ENCODE measurements around the gene TAS2R41. TPM values are rescaled to one million over a fixed set of nuclear protein-coding genes. Genes with fewer than 3 reads are reported as not detected.

Gene TAS2R41
- total RNA-seq, 1 donor from 2014 or later, result not detected

- Mint-ChIP-seq H3K27me3 (no peaks in the 10 kb centered on the region), H3K9me3 (no peaks in the 10 kb centered on the region), H3K4me3 (no peak overlapping the region), H3K36me3 (no peaks in the 10 kb centered on the region), H3K4me1 (ENCODE audit: unreplicated experiment) (peaks cover 4% of the 10 kb centered on the region), H3K27ac (no peak overlapping the region)
- DNase-seq (ENCODE audit: extremely low spot score, unreplicated experiment), result no peak
- TF ChIP-seq CTCF (conservative IDR thresholded peaks at IDR 0.05), result no peak
Observed at GRCh38 chr7:143494622-143495021, 16.9 kb downstream of the TAS2R41 start.

DNA sequence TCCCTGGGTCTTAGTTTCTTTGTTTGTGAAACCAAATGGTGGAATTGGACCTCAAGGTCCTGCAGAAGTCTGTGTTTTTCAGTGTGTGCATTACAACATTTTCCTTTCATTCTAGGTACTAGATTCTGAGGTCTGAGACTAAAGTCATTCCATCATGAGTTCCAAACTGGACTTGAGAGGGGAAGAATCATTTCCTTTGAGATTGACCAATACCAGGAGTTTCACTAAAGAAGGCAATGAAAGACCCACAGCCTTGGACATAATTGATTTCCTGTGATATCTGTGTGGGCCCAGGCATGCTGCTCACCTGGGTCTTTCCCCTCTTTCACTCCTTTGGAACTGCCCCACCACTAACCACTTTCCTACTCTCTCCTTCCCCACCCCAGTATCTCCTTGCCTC is 18.2 kb downstream of the TAS2R41 start:
- Mint-ChIP-seq H3K9me3 (no peaks in the 10 kb centered on the region), H3K4me1 (ENCODE audit: unreplicated experiment) (peaks cover 4% of the 10 kb centered on the region), H3K27ac (no peak overlapping the region), H3K36me3 (no peaks in the 10 kb centered on the region), H3K4me3 (no peak overlapping the region), H3K27me3 (no peaks in the 10 kb centered on the region)
- TF ChIP-seq CTCF (conservative IDR thresholded peaks at IDR 0.05), result no peak
- DNase-seq (ENCODE audit: extremely low spot score, unreplicated experiment), result no peak

DNA sequence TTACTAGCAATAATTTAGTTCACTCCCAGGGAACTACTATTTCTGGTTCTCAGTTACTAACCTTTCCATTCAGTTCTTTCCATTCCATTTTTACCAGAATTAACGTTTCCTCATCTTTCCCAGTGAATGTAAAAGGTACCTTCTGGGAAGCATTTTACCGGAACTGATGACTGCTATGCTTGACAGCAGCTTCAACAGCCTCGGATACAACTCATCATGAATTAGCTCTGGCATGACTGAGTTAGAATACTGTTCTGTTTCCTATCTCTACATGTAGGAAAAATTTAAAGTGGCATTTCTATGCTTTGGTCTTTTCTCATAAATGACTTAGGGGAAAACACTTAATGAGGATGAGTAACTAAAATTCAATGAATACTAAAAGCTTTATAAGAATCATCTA is 18.6 kb downstream of the TAS2R41 start:
- Mint-ChIP-seq H3K4me3 (no peak overlapping the region), H3K9me3 (no peaks in the 10 kb centered on the region), H3K4me1 (ENCODE audit: unreplicated experiment) (peaks cover 4% of the 10 kb centered on the region), H3K27ac (no peak overlapping the region), H3K36me3 (no peaks in the 10 kb centered on the region), H3K27me3 (no peaks in the 10 kb centered on the region)
- TF ChIP-seq CTCF (conservative IDR thresholded peaks at IDR 0.05), result no peak
- DNase-seq (ENCODE audit: extremely low spot score, unreplicated experiment), result no peak

DNA sequence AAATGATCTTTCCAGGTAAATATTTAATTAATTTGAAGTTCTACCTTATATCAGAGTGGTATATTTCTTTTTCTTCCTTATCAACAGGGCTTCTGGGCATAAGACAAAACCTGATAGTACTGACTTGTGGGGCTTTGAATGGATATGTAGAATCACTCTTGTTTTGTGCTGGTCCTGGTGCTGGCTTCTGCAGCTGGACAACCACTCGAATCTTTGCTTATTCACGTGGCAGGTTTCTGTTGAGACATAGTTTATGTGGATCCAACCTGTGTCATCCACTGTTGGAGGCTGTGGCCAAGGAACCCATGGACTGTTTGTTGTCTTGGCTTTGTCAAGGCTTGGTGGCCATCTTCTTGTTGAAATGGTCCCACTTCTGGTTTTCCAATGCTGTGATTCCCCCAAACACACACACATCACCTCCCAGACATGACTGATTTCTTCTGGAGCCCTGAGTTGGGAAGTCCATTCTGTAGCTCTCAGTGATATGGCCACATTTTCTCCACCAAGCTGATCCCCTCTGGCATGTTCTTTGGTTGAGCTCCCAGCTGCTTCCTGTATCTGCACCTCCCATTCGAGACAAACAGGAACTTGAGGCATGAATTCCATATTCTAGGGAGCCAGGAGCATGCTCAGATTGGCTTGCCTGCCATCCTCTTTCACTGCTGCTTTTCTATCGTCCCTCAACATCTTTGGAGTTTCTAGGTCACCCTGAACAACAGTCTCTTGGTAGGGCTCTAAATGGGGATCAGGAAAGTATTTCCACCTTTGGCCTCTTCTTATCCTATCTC is 19.5 kb downstream of the TAS2R41 start:
- no peak overlapping the region for H3K27ac Mint-ChIP-seq
- H3K36me3 Mint-ChIP-seq, result no peaks in the 10 kb centered on the region
- H3K9me3 Mint-ChIP-seq, result no peaks in the 10 kb centered on the region
- H3K27me3 Mint-ChIP-seq, result no peaks in the 10 kb centered on the region
- no peak for TF ChIP-seq CTCF (conservative IDR thresholded peaks at IDR 0.05)
- H3K4me1 Mint-ChIP-seq (ENCODE audit: unreplicated experiment), result peaks cover 4% of the 10 kb centered on the region
- H3K4me3 Mint-ChIP-seq, result no peak overlapping the region
- DNase-seq (ENCODE audit: extremely low spot score, unreplicated experiment), result no peak

- H3K4me1 Mint-ChIP-seq (ENCODE audit: unreplicated experiment), result peaks cover 4% of the 10 kb centered on the region
- no peak for TF ChIP-seq CTCF (conservative IDR thresholded peaks at IDR 0.05)
- no peak overlapping the region for H3K4me3 Mint-ChIP-seq
- H3K27ac Mint-ChIP-seq, result no peak overlapping the region
- H3K9me3 Mint-ChIP-seq, result no peaks in the 10 kb centered on the region
- no peaks in the 10 kb centered on the region for H3K36me3 Mint-ChIP-seq
- DNase-seq (ENCODE audit: extremely low spot score, unreplicated experiment), result no peak
- peaks cover 5% of the 10 kb centered on the region for H3K27me3 Mint-ChIP-seq
Observed at GRCh38 chr7:143499246-143499645, 21.6 kb downstream of the TAS2R41 start.
